T follicular helper cell (primary cell): ENCODE data around the gene TIMMDC1.

Source experiments
- DNase-seq: peaks from one replicate; pipeline ENCODE4 v3.0.0-alpha.2; 2020; ENCODE audit warnings: low read depth
- total RNA-seq, 2 experiments: gene quantifications; one replicate each; lab custom pipeline; 2026; lab: John Stamatoyannopoulos, UW

Gene TIMMDC1
- total RNA-seq = 40.8 to 52.0 reads per million in 2 experiments

GRCh38 chr3:119498186-119499011 is at the start of gene TIMMDC1:
TSS of gene TIMMDC1 (plus strand) at chr3:119498547. CDS start at chr3:119498734, 187 bp downstream.
- DNase-seq = peak; percentile 97

- DNase-seq = no peak
Measured at GRCh38 chr3:119453822-119454221, 44.5 kb upstream of the TIMMDC1 start.

- no peak for DNase-seq
Measured at GRCh38 chr3:119456469-119456868, 41.9 kb upstream of the TIMMDC1 start.

GRCh38 chr3:119457246-119457645 is 41.1 kb upstream of the TIMMDC1 start:
- no peak for DNase-seq

GRCh38 chr3:119463171-119464169 is 34.9 kb upstream of the TIMMDC1 start, which contains the start of gene TMEM39A:
TSS of gene TMEM39A (minus strand) at chr3:119463615. CDS start at chr3:119462074, 1,541 bp downstream.
- peak; percentile 98 for DNase-seq

- no peak for DNase-seq
Measured at GRCh38 chr3:119468041-119468440, 30.3 kb upstream of the TIMMDC1 start.

GRCh38 chr3:119469418-119470189 is 28.7 kb upstream of the TIMMDC1 start:
- DNase-seq = no peak

- no peak for DNase-seq
Measured at GRCh38 chr3:119470866-119471265, 27.5 kb upstream of the TIMMDC1 start.

GRCh38 chr3:119481079-119481478 is 17.3 kb upstream of the TIMMDC1 start:
- no peak for DNase-seq

GRCh38 chr3:119483101-119483500 is 15.2 kb upstream of the TIMMDC1 start:
- DNase-seq = no peak

- DNase-seq = no peak
Measured at GRCh38 chr3:119485563-119485962, 12.8 kb upstream of the TIMMDC1 start.

GRCh38 chr3:119490153-119490552 is 8.2 kb upstream of the TIMMDC1 start:
- no peak for DNase-seq

GRCh38 chr3:119492128-119492527 is 6.2 kb upstream of the TIMMDC1 start:
- DNase-seq = no peak

GRCh38 chr3:119492810-119493209 is 5.5 kb upstream of the TIMMDC1 start:
- DNase-seq = no peak

GRCh38 chr3:119494597-119494996 is 3.8 kb upstream of the TIMMDC1 start:
- no peak for DNase-seq

GRCh38 chr3:119497820-119498185 is 544 bp upstream of the TIMMDC1 start:
- DNase-seq = no peak

GRCh38 chr3:119500265-119500664 is 1.9 kb downstream of the TIMMDC1 start:
- no peak for DNase-seq

GRCh38 chr3:119500901-119501300 is 2.6 kb downstream of the TIMMDC1 start:
- no peak for DNase-seq

- no peak for DNase-seq
Measured at GRCh38 chr3:119506631-119507030, 8.3 kb downstream of the TIMMDC1 start.

GRCh38 chr3:119507404-119507803 is 9.1 kb downstream of the TIMMDC1 start:
- no peak for DNase-seq

GRCh38 chr3:119508172-119508845 is 10.0 kb downstream of the TIMMDC1 start:
- DNase-seq = no peak
